Measurements from ENCODE around the gene NUDT4. TPM values are rescaled to one million over a fixed set of nuclear protein-coding genes. Genes with fewer than 3 reads are reported as not detected.

NUDT4 gene
- total RNA-seq, 1 experiment from 2014 or later, result 30.2 TPM

GRCh38 chr12:93419388-93420034, 41.8 kb downstream of the NUDT4 start:
- Histone ChIP-seq H3K9me3 (ENCODE audit: low read length) (no peaks in the 10 kb centered on the region), H3K79me2 (ENCODE audit: low read length) (peaks cover 100% of the 10 kb centered on the region), H3K36me3 (ENCODE audit: low read depth, low read length) (no peaks in the 10 kb centered on the region), H3K27me3 (ENCODE audit: low read length) (no peaks in the 10 kb centered on the region), H3K27ac (ENCODE audit: low read length) (no peak overlapping the region), H3K4me2 (ENCODE audit: low read length) (no peak overlapping the region), H3K9me2 (replicated peaks; ENCODE audit: low read length) (no peaks in the 10 kb centered on the region), H3K4me1 (ENCODE audit: insufficient read depth, low read length) (no peaks in the 10 kb centered on the region), H3K9ac (ENCODE audit: low read length) (no peak overlapping the region), H3F3A (ENCODE audit: low read length, unreplicated experiment) (no peaks in the 10 kb centered on the region), H3K4me3 (ENCODE audit: low read length) (no peak overlapping the region), H4K20me1 (ENCODE audit: low read length) (peaks cover 84% of the 10 kb centered on the region), H2AFZ (ENCODE audit: low read length) (no peak overlapping the region)
- intact Hi-C loops (cut with micrococcal nuclease), result loop anchor here (1.0 kb wide), 2 partner anchors 432 to 634 kb away; no protein-coding TSS in a partner anchor
- no TSS peak for BruUV-seq (replicated peaks)
- POLR2A ChIA-PET (ENCODE audit: unreplicated experiment), result no interaction called here
- peak; percentile 68 for DNase-seq
- TF ChIP-seq CTCF (conservative IDR thresholded peaks at IDR 0.05; ENCODE audit: low read depth, low read length), result peak; percentile 69
- no peak for TF ChIP-seq EZH2 (IDR thresholded peaks at IDR 0.05; ENCODE audit: low read length, unreplicated experiment)
- no peak for TF ChIP-seq EZH2phosphoT487 (IDR thresholded peaks at IDR 0.05; ENCODE audit: borderline replicate concordance, low read length)
- CTCF ChIA-PET, result interaction anchor here (0.7 to 1.2 kb wide), 6 partner anchors 9 to 585 kb away, joined by 3 to 10 read pairs (median 4); no protein-coding TSS in a partner anchor
- ATAC-seq, result peak; percentile 74

- Histone ChIP-seq H3K27me3 (ENCODE audit: low read length) (no peaks in the 10 kb centered on the region), H3K9me2 (replicated peaks; ENCODE audit: low read length) (no peaks in the 10 kb centered on the region), H3K9me3 (ENCODE audit: low read length) (no peaks in the 10 kb centered on the region), H3K36me3 (ENCODE audit: low read depth, low read length) (no peaks in the 10 kb centered on the region), H3K27ac (ENCODE audit: low read length) (no peak overlapping the region), H4K20me1 (ENCODE audit: low read length) (peaks cover 82% of the 10 kb centered on the region), H3K79me2 (ENCODE audit: low read length) (peaks cover 100% of the 10 kb centered on the region), H3K4me1 (ENCODE audit: insufficient read depth, low read length) (no peaks in the 10 kb centered on the region), H3K4me2 (ENCODE audit: low read length) (no peak overlapping the region), H3F3A (ENCODE audit: low read length, unreplicated experiment) (no peaks in the 10 kb centered on the region), H2AFZ (ENCODE audit: low read length) (no peak overlapping the region), H3K4me3 (ENCODE audit: low read length) (no peak overlapping the region), H3K9ac (ENCODE audit: low read length) (no peak overlapping the region)
- TF ChIP-seq EZH2 (IDR thresholded peaks at IDR 0.05; ENCODE audit: low read length, unreplicated experiment) (no peak), EZH2phosphoT487 (IDR thresholded peaks at IDR 0.05; ENCODE audit: borderline replicate concordance, low read length) (no peak), CTCF (conservative IDR thresholded peaks at IDR 0.05; ENCODE audit: low read depth, low read length) (no peak)
- no TSS peak for BruUV-seq (replicated peaks)
- DNase-seq, result no peak
- no peak for ATAC-seq
- intact Hi-C loops (cut with micrococcal nuclease), result no loop called here
- CTCF ChIA-PET, result no interaction called here
- POLR2A ChIA-PET (ENCODE audit: unreplicated experiment), result no interaction called here
Observed at GRCh38 chr12:93422050-93422449, 44.3 kb downstream of the NUDT4 start.

GRCh38 chr12:93425736-93426411, 48.1 kb downstream of the NUDT4 start:
- TF ChIP-seq EZH2 (IDR thresholded peaks at IDR 0.05; ENCODE audit: low read length, unreplicated experiment) (no peak), EZH2phosphoT487 (IDR thresholded peaks at IDR 0.05; ENCODE audit: borderline replicate concordance, low read length) (no peak), CTCF (conservative IDR thresholded peaks at IDR 0.05; ENCODE audit: low read depth, low read length) (no peak)
- BruUV-seq (replicated peaks), result no TSS peak
- ChIA-PET CTCF (no interaction called here), POLR2A (ENCODE audit: unreplicated experiment) (interaction anchor here (0.7 kb wide), 1 partner anchor 609 kb away, joined by 12 read pairs; no protein-coding TSS in a partner anchor)
- no peaks in the 10 kb centered on the region for H3K9me3 ChIP-seq (ENCODE audit: low read length)
- H3K9me2 ChIP-seq (replicated peaks; ENCODE audit: low read length), result no peaks in the 10 kb centered on the region
- no peaks in the 10 kb centered on the region for H3F3A ChIP-seq (ENCODE audit: low read length, unreplicated experiment)
- H3K36me3 ChIP-seq (ENCODE audit: low read depth, low read length), result no peaks in the 10 kb centered on the region
- H3K79me2 ChIP-seq (ENCODE audit: low read length), result peaks cover 99% of the 10 kb centered on the region
- H4K20me1 ChIP-seq (ENCODE audit: low read length), result peaks cover 75% of the 10 kb centered on the region
- no peak overlapping the region for H2AFZ ChIP-seq (ENCODE audit: low read length)
- intact Hi-C loops (cut with micrococcal nuclease), result no loop called here
- no peak overlapping the region for H3K9ac ChIP-seq (ENCODE audit: low read length)
- no peaks in the 10 kb centered on the region for H3K27me3 ChIP-seq (ENCODE audit: low read length)
- no peak overlapping the region for H3K4me3 ChIP-seq (ENCODE audit: low read length)
- DNase-seq, result no peak
- H3K4me2 ChIP-seq (ENCODE audit: low read length), result no peak overlapping the region
- no peak overlapping the region for H3K27ac ChIP-seq (ENCODE audit: low read length)
- ATAC-seq, result no peak
- H3K4me1 ChIP-seq (ENCODE audit: insufficient read depth, low read length), result peaks cover 7% of the 10 kb centered on the region; the same call in 1 of the 2 replicates

All from PC-3 (cell line).